Ureter (tissue), 1 donor: ENCODE measurements around the gene ABCA5. TPM values are rescaled to one million over a fixed set of nuclear protein-coding genes. Genes with fewer than 3 reads are reported as not detected.
"Not testable (repeated sequence)": the region's sequence is repeated elsewhere in the genome, so short reads cannot be mapped to it uniquely, and the experiment has no call there.

Source experiments
- DNase-seq: peaks from one replicate; pipeline ENCODE4 v3.0.0-alpha.2; 2020; ENCODE audit warnings: low spot score
- total RNA-seq: library from RNA; stranded (reverse); gene quantifications from one replicate; pipeline ENCODE4 v1.2.4, GENCODE V29; 2023
- donor health status: DM: yes; HTN: yes; CAD: no.

Gene ABCA5
- total RNA-seq, 1 donor from 2014 or later: 36.4 TPM

- DNase-seq: no peak
Observed at GRCh38 chr17:69331756-69332155, 4.8 kb upstream of the ABCA5 start.

DNA sequence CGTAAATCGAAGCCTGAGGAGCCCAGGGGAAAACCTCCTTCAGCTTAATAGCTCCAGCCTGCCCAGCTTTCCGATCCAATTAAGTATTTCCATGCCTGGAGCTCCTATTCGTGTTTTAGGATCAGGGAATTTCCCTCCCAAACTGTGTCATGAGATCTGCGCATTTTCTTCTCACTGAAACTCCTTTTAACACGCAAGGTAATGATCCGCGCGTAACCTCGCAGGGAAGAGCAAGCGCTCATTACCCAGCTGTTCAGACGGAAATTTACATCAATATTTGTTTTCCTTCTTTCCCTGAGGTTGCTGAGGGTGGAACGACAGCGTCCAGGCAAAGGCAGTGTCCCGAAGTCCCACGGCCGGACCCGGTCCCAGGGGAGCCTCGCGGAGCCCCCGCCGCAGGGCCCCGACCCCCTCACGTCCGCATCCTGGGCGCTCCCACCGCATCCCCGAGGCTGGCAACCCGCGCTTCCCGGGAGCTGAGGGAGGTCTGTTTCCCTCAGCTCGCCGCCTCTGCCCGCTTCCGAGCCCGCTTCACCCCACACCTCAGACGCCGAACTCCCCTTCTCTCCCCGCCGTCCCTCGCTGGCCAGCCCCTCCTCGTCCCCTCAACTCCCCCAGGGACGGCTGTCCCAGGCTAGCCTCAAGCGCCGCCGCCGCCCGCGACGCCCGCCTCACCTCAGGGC, 415 bp downstream of the ABCA5 start:
- DNase-seq: no peak

- no peak for DNase-seq
Observed at GRCh38 chr17:69325518-69326376, 1.2 kb downstream of the ABCA5 start.

GRCh38 chr17:69323806-69324205, 3.1 kb downstream of the ABCA5 start:
- no peak for DNase-seq

- no peak for DNase-seq
Observed at GRCh38 chr17:69320908-69321238, 6.1 kb downstream of the ABCA5 start.

DNA sequence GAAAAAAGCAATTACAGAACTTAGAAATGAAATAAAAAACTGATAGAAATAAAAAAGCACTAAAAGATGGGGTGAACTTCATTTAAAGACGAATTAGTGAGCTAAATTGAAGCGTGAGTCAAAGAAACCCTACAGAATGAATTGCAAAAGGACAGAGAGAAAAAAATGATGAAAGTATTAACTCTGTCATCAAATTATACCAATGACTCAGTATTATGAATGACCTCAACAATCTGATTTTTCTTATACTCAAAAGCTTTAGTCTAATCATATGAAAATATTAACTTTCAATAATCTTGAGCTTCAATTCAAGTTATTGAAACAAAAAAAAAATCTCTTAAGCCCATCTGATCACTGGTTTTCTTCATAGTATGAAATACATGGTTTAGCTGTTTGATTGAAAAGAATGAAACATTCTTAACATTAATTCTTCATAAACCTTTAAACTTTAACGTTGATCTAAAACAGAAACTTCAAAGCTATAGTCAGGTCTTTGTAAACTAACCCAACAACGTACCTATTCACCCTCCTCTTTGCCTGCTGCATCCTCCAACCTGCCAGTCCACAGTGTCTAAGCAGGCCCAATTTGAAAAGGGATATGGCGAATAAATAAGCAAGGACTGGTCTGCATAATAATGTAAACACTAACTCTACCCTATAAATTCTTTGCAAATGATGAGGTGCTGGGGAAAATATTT, 6.6 kb downstream of the ABCA5 start:
- no peak for DNase-seq

DNA sequence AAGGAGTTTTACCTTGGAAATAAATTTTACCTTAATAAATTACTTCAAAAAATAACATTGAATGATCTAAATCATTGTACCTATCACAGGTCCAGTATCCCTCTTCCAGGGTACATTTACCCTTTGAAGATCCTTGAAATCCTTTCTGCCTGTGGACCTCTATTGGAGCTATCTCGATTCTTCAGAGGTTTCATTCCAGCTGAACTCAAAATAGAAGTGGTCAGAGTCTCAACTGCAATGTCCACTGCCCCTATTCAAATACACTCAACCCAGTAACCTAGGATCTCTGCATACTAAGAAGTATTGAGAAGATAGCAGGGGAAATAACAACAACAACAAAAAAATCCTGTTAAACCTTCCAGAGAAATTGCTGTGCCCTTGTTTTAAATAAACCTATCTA, 9.3 kb downstream of the ABCA5 start:
- DNase-seq: no peak

- no peak for DNase-seq
Observed at GRCh38 chr17:69314246-69315065, 12.5 kb downstream of the ABCA5 start.

- DNase-seq: no peak
Observed at GRCh38 chr17:69305177-69305576, 21.8 kb downstream of the ABCA5 start.

GRCh38 chr17:69302682-69303081, 24.3 kb downstream of the ABCA5 start:
- no peak for DNase-seq

- DNase-seq: no peak
Observed at GRCh38 chr17:69300222-69300621, 26.7 kb downstream of the ABCA5 start.

- not testable (repeated sequence) for DNase-seq
Observed at GRCh38 chr17:69298120-69298722, 28.7 kb downstream of the ABCA5 start.

GRCh38 chr17:69287168-69287567, 39.8 kb downstream of the ABCA5 start:
- no peak for DNase-seq

GRCh38 chr17:69286257-69286656, 40.7 kb downstream of the ABCA5 start:
- DNase-seq: no peak

- DNase-seq: no peak
Observed at GRCh38 chr17:69284646-69285045, 42.3 kb downstream of the ABCA5 start.

DNA sequence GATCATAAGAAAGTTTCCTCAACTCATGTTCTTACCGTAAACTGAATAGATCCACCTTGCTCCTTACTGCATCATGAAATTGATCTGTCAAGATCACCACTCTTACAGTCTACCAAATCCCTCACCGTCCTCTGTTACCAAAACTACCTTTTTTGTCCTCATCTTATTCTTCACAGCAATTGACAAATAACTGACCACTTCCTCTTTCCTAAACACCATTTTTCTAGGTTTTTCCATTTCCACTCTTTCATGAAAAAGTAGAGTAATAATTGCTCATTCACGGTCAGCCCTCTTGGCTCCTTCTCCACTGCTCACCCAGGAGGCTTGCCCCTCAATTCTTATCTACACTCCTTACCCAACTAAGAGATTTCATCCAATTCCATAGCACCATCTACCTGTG, 44.9 kb downstream of the ABCA5 start:
- no peak for DNase-seq

DNA sequence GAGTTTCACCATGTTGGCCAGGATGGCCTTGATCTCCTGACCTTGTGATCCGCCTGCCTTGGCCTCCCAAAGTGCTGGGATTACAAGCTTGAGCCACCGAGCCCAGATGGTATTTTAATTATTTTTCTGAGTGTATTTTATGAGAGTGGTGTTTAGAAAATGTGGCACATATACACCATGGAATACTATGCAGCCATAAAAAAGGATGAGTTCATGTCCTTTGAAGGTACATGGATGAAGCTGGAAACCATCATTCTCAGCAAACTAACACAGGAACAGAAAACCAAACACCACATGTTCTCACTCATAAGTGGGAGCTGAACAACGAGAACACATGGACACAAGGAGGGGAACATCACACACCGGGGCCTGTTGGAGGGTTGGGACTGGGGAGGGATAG, 50.7 kb downstream of the ABCA5 start:
- not testable (repeated sequence) for DNase-seq

- DNase-seq: no peak
Observed at GRCh38 chr17:69275751-69276150, 51.2 kb downstream of the ABCA5 start.

- DNase-seq: no peak
Observed at GRCh38 chr17:69271023-69271422, 55.9 kb downstream of the ABCA5 start.

DNA sequence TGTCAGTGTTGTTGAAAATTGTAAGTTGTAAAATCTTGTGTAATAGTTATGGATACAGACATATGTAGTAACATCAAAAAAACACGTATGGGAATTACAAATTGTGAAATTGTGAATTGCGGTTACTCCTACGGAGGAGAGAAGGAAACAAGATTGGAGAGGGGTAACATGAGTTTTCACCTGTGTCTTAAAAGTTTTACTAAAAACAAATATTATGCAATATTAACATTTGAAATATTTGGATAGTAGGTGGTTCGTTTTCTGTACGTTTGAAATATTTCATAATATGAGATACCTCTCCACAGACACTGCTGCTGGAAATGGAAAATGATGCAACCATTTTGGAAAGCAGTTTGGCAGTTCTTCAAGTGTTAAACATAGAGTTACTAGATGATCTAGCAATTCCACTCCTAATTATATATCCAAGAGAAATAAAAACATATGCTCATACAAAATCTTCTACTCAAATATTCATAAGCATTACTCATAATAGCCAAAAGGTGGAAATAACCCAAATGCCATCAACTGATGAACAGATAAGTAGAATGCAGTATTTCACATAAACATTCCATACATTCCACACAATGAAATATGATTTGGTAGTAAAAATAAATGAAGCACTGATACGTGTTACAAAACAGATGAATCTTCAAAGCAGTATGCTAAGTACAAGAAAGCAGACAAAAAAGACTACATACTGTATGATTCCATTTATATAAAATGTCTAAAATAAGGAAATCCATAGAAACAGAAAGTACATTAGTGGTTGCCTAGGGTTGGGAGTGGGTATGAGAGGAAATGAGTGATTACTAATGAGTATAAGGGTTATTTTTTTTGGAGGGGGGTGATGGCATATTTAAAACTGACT, 57.6 kb downstream of the ABCA5 start:
- DNase-seq: no peak
